Panc1 (cell line): ENCODE measurements around the gene ABCC8. TPM values are rescaled to one million over a fixed set of nuclear protein-coding genes. Genes with fewer than 3 reads are reported as not detected.

Experiments
- ATAC-seq: fragments of 200-7000 bp; cut with Tn5 transposase; 2 replicates; pipeline ENCODE4 v1.9.1; 2020; ENCODE audit warnings: mild to moderate bottlenecking, moderate library complexity
- BruUV-seq: library from RNA; stranded (reverse); fragments of 400-500 nt; replicated peaks from 2 replicates; lab custom pipeline; 2021; lab: Mats Ljungman, UMichigan
- CTCF ChIA-PET: fragments of 300-600 bp; sonication (Branson Sonifier 250); formaldehyde crosslinking; loops from one replicate; lab custom pipeline; 2022; ENCODE audit warnings: antibody characterized with exemption; lab: Charles Lee
- POLR2A ChIA-PET: fragments of 300-600 bp; sonication (Branson Sonifier 250); formaldehyde crosslinking; loops from one replicate; lab custom pipeline; 2022; ENCODE audit warnings: antibody characterized with exemption; lab: Charles Lee
- DNase-seq: peaks from one replicate; pipeline ENCODE4 v3.0.0-alpha.2; 2010; ENCODE audit warnings: low read depth, low spot score
- H3K27ac ChIP-seq: 2 replicates; pipeline ENCODE4 v1.5.1; 2011; ENCODE audit warnings: mild to moderate bottlenecking, low read length, inconsistent platforms
- H3K27me3 ChIP-seq: fragments of 200-500 bp; sonication (Bioruptor generic); 2 replicates; pipeline ENCODE4 v1.6.0; 2014; ENCODE audit warnings: low read length, inconsistent platforms; ENCODE audit not compliant: control insufficient read depth, insufficient read depth
- H3K36me3 ChIP-seq: fragments of 200-500 bp; sonication (Bioruptor generic); 2 replicates; pipeline ENCODE4 v1.5.1; 2014; ENCODE audit warnings: inconsistent platforms, mild to moderate bottlenecking, low read length, moderate library complexity; ENCODE audit not compliant: control insufficient read depth, insufficient read depth
- H3K4me1 ChIP-seq: 2 replicates; pipeline ENCODE4 v1.5.1; 2011; ENCODE audit warnings: inconsistent platforms, mild to moderate bottlenecking, low read length, moderate library complexity; ENCODE audit not compliant: control insufficient read depth, insufficient read depth
- H3K4me3 ChIP-seq, 2 experiments: 2 replicates each; pipeline ENCODE4 v1.5.1; 2011 to 2012; ENCODE audit warnings: low read depth in 2 of 2, low read length in 2 of 2, mild to moderate bottlenecking in 2 of 2, inconsistent platforms in 1 of 2, moderate library complexity in 1 of 2
- H3K9me3 ChIP-seq: fragments of 200-500 bp; sonication (Bioruptor generic); 2 replicates; pipeline ENCODE4 v1.5.1; 2014; ENCODE audit warnings: low read depth, mild to moderate bottlenecking, inconsistent platforms, low read length, moderate library complexity; ENCODE audit not compliant: control insufficient read depth, insufficient read depth
- POLR2AphosphoS5 ChIP-seq: IDR thresholded peaks from 2 replicates; pipeline ENCODE4 v1.6.1; 2012; ENCODE audit warnings: mild to moderate bottlenecking, low read depth, low read length, moderate library complexity
- REST ChIP-seq, 2 experiments: IDR thresholded peaks; 2 replicates each; pipeline ENCODE4 v1.6.1; 2011 to 2012; ENCODE audit warnings: low read depth in 2 of 2, control low read depth in 1 of 2, low read length in 1 of 2, mild to moderate bottlenecking in 1 of 2, moderate library complexity in 1 of 2; ENCODE audit not compliant: insufficient read depth in 1 of 2
- SIN3A ChIP-seq: IDR thresholded peaks from 2 replicates; pipeline ENCODE4 v1.6.1; 2012; ENCODE audit warnings: low read depth, mild to moderate bottlenecking, low read length, moderate library complexity, borderline replicate concordance; ENCODE audit not compliant: insufficient read depth
- TCF7L2 ChIP-seq: IDR thresholded peaks from 2 replicates; pipeline ENCODE4 v1.6.1; 2011; ENCODE audit warnings: mild to moderate bottlenecking, low read depth, low read length, inconsistent platforms
- in situ Hi-C: cut with HindIII; loops from 2 replicates; pipeline ENCODE4 v1.10.0; 2016; ENCODE audit warnings: low sequenced_read_pairs, low pct_unique_long_range_greater_than_20kb
- intact Hi-C: fragments of 100-400 bp; cut with micrococcal nuclease; formaldehyde crosslinking; loops from one replicate; pipeline ENCODE4 v1.10.0; 2022; ENCODE audit not compliant: unreplicated experiment
- total RNA-seq: library from RNA; stranded (reverse); gene quantifications from one replicate; pipeline ENCODE4 v1.2.1, GENCODE V29; 2021; ENCODE audit not compliant: unreplicated experiment
- TF ChIP-seq, protein P1 (sequence below): fragments of 450-650 bp; IDR thresholded peaks from 2 replicates; pipeline ENCODE4 v1.5.1; 2017; ENCODE audit warnings: mild to moderate bottlenecking

ABCC8 gene
- total RNA-seq, 1 experiment from 2014 or later: 0.18 TPM

DNA sequence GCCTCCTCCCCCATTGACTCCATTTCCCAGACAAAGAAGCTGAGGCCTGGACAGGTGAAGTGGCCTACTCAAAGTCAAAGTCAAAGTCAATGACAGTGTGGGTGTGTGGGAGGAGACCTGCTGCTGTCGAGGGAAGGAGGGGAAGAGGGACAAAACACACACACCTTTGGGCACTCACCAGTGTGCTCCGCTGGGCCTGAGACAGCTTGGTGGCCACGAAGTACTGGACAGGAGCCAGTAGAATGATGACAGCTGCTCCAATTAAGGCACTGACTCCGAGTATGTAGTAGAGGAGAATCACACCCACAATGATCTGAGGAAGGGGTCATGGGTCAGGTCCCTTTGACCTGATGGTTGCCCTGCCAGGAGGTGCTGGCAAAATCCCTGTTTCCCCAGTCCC lies 33.6 kb downstream of the ABCC8 start:
- Histone ChIP-seq H3K4me1 (peaks cover 5% of the 10 kb centered on the region; the same call in 1 of the 2 replicates), H3K9me3 (no peaks in the 10 kb centered on the region), H3K27me3 (no peaks in the 10 kb centered on the region), H3K4me3 (no peak overlapping the region), H3K36me3 (no peaks in the 10 kb centered on the region), H3K27ac (no peak overlapping the region)
- intact Hi-C loops: no loop called here
- BruUV-seq: no TSS peak
- ChIA-PET POLR2A (no interaction called here), CTCF (no interaction called here)
- DNase-seq (no peak), ATAC-seq (no peak)
- TF ChIP-seq, protein P1, sequence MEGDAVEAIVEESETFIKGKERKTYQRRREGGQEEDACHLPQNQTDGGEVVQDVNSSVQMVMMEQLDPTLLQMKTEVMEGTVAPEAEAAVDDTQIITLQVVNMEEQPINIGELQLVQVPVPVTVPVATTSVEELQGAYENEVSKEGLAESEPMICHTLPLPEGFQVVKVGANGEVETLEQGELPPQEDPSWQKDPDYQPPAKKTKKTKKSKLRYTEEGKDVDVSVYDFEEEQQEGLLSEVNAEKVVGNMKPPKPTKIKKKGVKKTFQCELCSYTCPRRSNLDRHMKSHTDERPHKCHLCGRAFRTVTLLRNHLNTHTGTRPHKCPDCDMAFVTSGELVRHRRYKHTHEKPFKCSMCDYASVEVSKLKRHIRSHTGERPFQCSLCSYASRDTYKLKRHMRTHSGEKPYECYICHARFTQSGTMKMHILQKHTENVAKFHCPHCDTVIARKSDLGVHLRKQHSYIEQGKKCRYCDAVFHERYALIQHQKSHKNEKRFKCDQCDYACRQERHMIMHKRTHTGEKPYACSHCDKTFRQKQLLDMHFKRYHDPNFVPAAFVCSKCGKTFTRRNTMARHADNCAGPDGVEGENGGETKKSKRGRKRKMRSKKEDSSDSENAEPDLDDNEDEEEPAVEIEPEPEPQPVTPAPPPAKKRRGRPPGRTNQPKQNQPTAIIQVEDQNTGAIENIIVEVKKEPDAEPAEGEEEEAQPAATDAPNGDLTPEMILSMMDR: no peak
- TF ChIP-seq POLR2AphosphoS5 (no peak), REST (IDR thresholded peaks at IDR 0.05; ENCODE audit: insufficient read depth in 1 of 2, low read depth in 2 of 2, low read length in 1 of 2) (no peak), SIN3A (no peak), TCF7L2 (no peak)
- in situ Hi-C loops: no loop called here

GRCh38 chr11:17439316-17439782 lies 37.3 kb downstream of the ABCC8 start:
- TF ChIP-seq REST (IDR thresholded peaks at IDR 0.05; ENCODE audit: insufficient read depth in 1 of 2, low read depth in 2 of 2, low read length in 1 of 2) (no peak), SIN3A (no peak), POLR2AphosphoS5 (no peak), TCF7L2 (no peak)
- TF ChIP-seq, protein P1: no peak
- H3K36me3 ChIP-seq: no peaks in the 10 kb centered on the region
- ChIA-PET POLR2A (no interaction called here), CTCF (no interaction called here)
- intact Hi-C loops: no loop called here
- peak; percentile 2 for DNase-seq
- peaks cover 5% of the 10 kb centered on the region; the same call in 1 of the 2 replicates for H3K4me1 ChIP-seq
- BruUV-seq: no TSS peak
- H3K9me3 ChIP-seq: no peaks in the 10 kb centered on the region
- peak overlapping the region in 1 of 2 experiments; percentile 14; a peak in 2 of 4 replicates for H3K4me3 ChIP-seq
- peak; percentile 78 for ATAC-seq
- in situ Hi-C loops: no loop called here
- H3K27ac ChIP-seq: no peak overlapping the region
- no peaks in the 10 kb centered on the region for H3K27me3 ChIP-seq
